ENCODE data around the gene TNRC18.
A peak's percentile ranks its signal among the peaks of the same experiment; 100 is the strongest.

TNRC18 gene

GRCh38 chr7:5428478-5429252 is 5.0 kb upstream of the TNRC18 start:
- peak; percentile 57 for DNase-seq

- DNase-seq: no peak
These were observed 2.5 kb upstream of the TNRC18 start for GRCh38 chr7:5426226-5426475.

GRCh38 chr7:5425507-5426225 is 2.0 kb upstream of the TNRC18 start:
- DNase-seq: peak; percentile 55 to 75

GRCh38 chr7:5424749-5425506 is 1.3 kb upstream of the TNRC18 start:
- DNase-seq: peak in 1 of 2 donors; percentile 56

- peak; percentile 93 to 98 for DNase-seq
These were observed 528 bp upstream of the TNRC18 start for GRCh38 chr7:5423976-5424748.

GRCh38 chr7:5422396-5423305 is 983 bp downstream of the TNRC18 start:
- DNase-seq: peak in 1 of 2 donors; percentile 25

GRCh38 chr7:5421714-5422395 is 1.8 kb downstream of the TNRC18 start:
- peak; percentile 47 to 50 for DNase-seq

- DNase-seq: peak in 1 of 2 donors; percentile 31
These were observed 2.5 kb downstream of the TNRC18 start for GRCh38 chr7:5420881-5421713.

GRCh38 chr7:5420067-5420880 is 3.4 kb downstream of the TNRC18 start:
- DNase-seq: peak in 1 of 2 donors; percentile 16

GRCh38 chr7:5419539-5420066 is 4.0 kb downstream of the TNRC18 start:
- no peak for DNase-seq

GRCh38 chr7:5418285-5418582 is 5.4 kb downstream of the TNRC18 start:
- no peak for DNase-seq

GRCh38 chr7:5417106-5418071 is 6.2 kb downstream of the TNRC18 start:
- DNase-seq: no peak

- DNase-seq: no peak
These were observed 8.7 kb downstream of the TNRC18 start for GRCh38 chr7:5414916-5415315.

GRCh38 chr7:5413449-5413786 is 10.2 kb downstream of the TNRC18 start:
- no peak for DNase-seq

- DNase-seq: no peak
These were observed 14.9 kb downstream of the TNRC18 start for GRCh38 chr7:5408777-5409176.

- DNase-seq: peak; percentile 70
These were observed 16.4 kb downstream of the TNRC18 start for GRCh38 chr7:5406957-5407945.

GRCh38 chr7:5404421-5404826 is 19.2 kb downstream of the TNRC18 start:
- no peak for DNase-seq

Data from inflammatory macrophage treated with lipopolysaccharide for 1 hour (primary cell).